K562 (cell line): ENCODE results near the gene NOP58. TPM values are rescaled to one million over a fixed set of nuclear protein-coding genes. Genes with fewer than 3 reads are reported as not detected.

Source experiments
- ETV6 ChIP-seq, 3 experiments: fragments of 150-350 bp in 1 of 3; sonication (generic) in 1 of 3; formaldehyde crosslinking in 1 of 3; IDR thresholded peaks; 2 replicates each; pipeline versions ENCODE4 v1.6.1 to v1.8.0; 2014 to 2022; ENCODE audit warnings: borderline replicate concordance in 2 of 3, low read depth in 2 of 3, antibody characterized with exemption in 1 of 3, low read length in 1 of 3, mild to moderate bottlenecking in 1 of 3, missing genetic modification reagents in 1 of 3
- HLTF ChIP-seq: fragments of 450-650 bp; IDR thresholded peaks from 2 replicates; pipeline ENCODE4 v1.6.1; 2016
- IRF1 ChIP-seq: sonication (generic); formaldehyde crosslinking; IDR thresholded peaks from 2 replicates; pipeline ENCODE4 v1.8.0; 2022; ENCODE audit warnings: missing genetic modification reagents, mild to moderate bottlenecking, borderline replicate concordance
- JUND ChIP-seq, 2 experiments: IDR thresholded peaks; 2 replicates in 1 of 2; 3 replicates in 1 of 2; pipeline ENCODE4 v1.6.1; 2011; ENCODE audit warnings: borderline replicate concordance in 2 of 2, low read depth in 2 of 2, low read length in 2 of 2, improper control_type of control experiment in 1 of 2, missing biosample characterization in 1 of 2, missing genetic modification characterization in 1 of 2, missing genetic modification reagents in 1 of 2
- MBD2 ChIP-seq: sonication (generic); IDR thresholded peaks from 2 replicates; pipeline ENCODE4 v1.6.1; 2016; ENCODE audit warnings: low read depth, borderline replicate concordance
- MLX ChIP-seq, 2 experiments: fragments of 450-650 bp in 1 of 2; sonication (generic) in 1 of 2; formaldehyde crosslinking; conservative IDR thresholded peaks; 2 replicates each; pipeline versions ENCODE4 v1.4.0 to v1.8.1; 2020 to 2022; ENCODE audit warnings: mild to moderate bottlenecking in 1 of 2, missing genetic modification reagents in 1 of 2
- NBN ChIP-seq: fragments of 450-650 bp; IDR thresholded peaks from 2 replicates; pipeline ENCODE4 v1.6.1; 2016; ENCODE audit warnings: low read depth, mild to moderate bottlenecking
- NR0B1 ChIP-seq: fragments of 450-650 bp; IDR thresholded peaks from one replicate; pipeline ENCODE4 v1.6.1; 2018; ENCODE audit warnings: mild to moderate bottlenecking, moderate library complexity; ENCODE audit not compliant: partially characterized antibody
- PPARD ChIP-seq: fragments of 250-450 bp; sonication (Bioruptor Pico); IDR thresholded peaks from 2 replicates; pipeline ENCODE4 v1.8.0; 2022; ENCODE audit warnings: inconsistent platforms, mild to moderate bottlenecking, moderate library complexity
- RBM25 ChIP-seq: fragments of 200-400 bp; formaldehyde crosslinking; IDR thresholded peaks from 2 replicates; pipeline ENCODE4 v1.6.1; 2018; ENCODE audit warnings: low read length, low read depth, moderate library complexity; ENCODE audit not compliant: severe bottlenecking
- RBM34 ChIP-seq: fragments of 200-400 bp; formaldehyde crosslinking; IDR thresholded peaks from 2 replicates; pipeline ENCODE4 v1.6.1; 2018; ENCODE audit warnings: low read length, borderline replicate concordance; ENCODE audit not compliant: insufficient read depth
- SMC3 ChIP-seq: conservative IDR thresholded peaks from 2 replicates; pipeline ENCODE4 v1.6.1; 2011; ENCODE audit warnings: low read depth, low read length, improper control_type of control experiment; ENCODE audit not compliant: insufficient read depth
- TAF15 ChIP-seq: fragments of 200-400 bp; formaldehyde crosslinking; IDR thresholded peaks from 2 replicates; pipeline ENCODE4 v1.6.1; 2017; ENCODE audit warnings: mild to moderate bottlenecking, low read depth, low read length, moderate library complexity
- TEAD4 ChIP-seq, 2 experiments: sonication (generic) in 1 of 2; formaldehyde crosslinking in 1 of 2; IDR thresholded peaks; 2 replicates each; pipeline versions ENCODE4 v1.6.1 to v1.8.0; 2012 to 2022; ENCODE audit warnings: borderline replicate concordance in 1 of 2, inconsistent platforms in 1 of 2, low read length in 1 of 2, mild to moderate bottlenecking in 1 of 2, missing genetic modification reagents in 1 of 2
- THRB ChIP-seq: fragments of 450-650 bp; formaldehyde crosslinking; conservative IDR thresholded peaks from 2 replicates; pipeline ENCODE4 v1.4.0; 2022; ENCODE audit warnings: mild to moderate bottlenecking, missing genetic modification characterization
- ZNF77 ChIP-seq: fragments of 250-450 bp; sonication (Bioruptor Pico); IDR thresholded peaks from 2 replicates; pipeline ENCODE4 v1.5.0; 2020
- polyA plus RNA-seq, 8 experiments: library from polyadenylated mRNA; depleted of rRNA in 4 of 8; stranded (reverse) in 5 of 8; unstranded in 3 of 8; fragments of >200 nt; fragmentation: Nextera tagmentation in 2 of 8; fragmentation: Illumina TruSeq in 1 of 8; extraction: Ambion mirVana in 2 of 8; extraction: Trizol in 1 of 8; gene quantifications; 2 replicates each; pipeline versions ENCODE4 v1.2.1 to v1.2.3, GENCODE V29; 2011 to 2014; ENCODE audit warnings: inconsistent platforms in 1 of 8, missing spikeins in 1 of 8
- total RNA-seq, 7 experiments: library from RNA; depleted of rRNA in 6 of 7; stranded (reverse); fragments of >200 nt in 6 of 7; fragmentation: Illumina TruSeq in 2 of 7; extraction: Trizol in 2 of 7; gene quantifications; 2 replicates each; pipeline versions ENCODE4 v1.2.1 to v1.2.3, GENCODE V29; 2011 to 2021; ENCODE audit warnings: low replicate concordance in 1 of 7
- TF ChIP-seq, protein P1 (sequence below): sonication (generic); formaldehyde crosslinking; IDR thresholded peaks from 2 replicates; pipeline ENCODE4 v1.9.0; 2022; ENCODE audit warnings: mild to moderate bottlenecking, missing genetic modification reagents
- TF ChIP-seq, protein P2 (sequence below), 2 experiments: fragments of 450-650 bp; conservative IDR thresholded peaks; 2 replicates each; pipeline ENCODE4 v1.6.1; 2017; ENCODE audit warnings: mild to moderate bottlenecking in 2 of 2, moderate library complexity in 2 of 2

NOP58 gene
- total and polyA plus RNA-seq, 9 of the 15 experiments (the other 6 are each of a cell fraction or from before 2014, with no cell fraction given) = 132 to 332 (median 208) TPM

DNA sequence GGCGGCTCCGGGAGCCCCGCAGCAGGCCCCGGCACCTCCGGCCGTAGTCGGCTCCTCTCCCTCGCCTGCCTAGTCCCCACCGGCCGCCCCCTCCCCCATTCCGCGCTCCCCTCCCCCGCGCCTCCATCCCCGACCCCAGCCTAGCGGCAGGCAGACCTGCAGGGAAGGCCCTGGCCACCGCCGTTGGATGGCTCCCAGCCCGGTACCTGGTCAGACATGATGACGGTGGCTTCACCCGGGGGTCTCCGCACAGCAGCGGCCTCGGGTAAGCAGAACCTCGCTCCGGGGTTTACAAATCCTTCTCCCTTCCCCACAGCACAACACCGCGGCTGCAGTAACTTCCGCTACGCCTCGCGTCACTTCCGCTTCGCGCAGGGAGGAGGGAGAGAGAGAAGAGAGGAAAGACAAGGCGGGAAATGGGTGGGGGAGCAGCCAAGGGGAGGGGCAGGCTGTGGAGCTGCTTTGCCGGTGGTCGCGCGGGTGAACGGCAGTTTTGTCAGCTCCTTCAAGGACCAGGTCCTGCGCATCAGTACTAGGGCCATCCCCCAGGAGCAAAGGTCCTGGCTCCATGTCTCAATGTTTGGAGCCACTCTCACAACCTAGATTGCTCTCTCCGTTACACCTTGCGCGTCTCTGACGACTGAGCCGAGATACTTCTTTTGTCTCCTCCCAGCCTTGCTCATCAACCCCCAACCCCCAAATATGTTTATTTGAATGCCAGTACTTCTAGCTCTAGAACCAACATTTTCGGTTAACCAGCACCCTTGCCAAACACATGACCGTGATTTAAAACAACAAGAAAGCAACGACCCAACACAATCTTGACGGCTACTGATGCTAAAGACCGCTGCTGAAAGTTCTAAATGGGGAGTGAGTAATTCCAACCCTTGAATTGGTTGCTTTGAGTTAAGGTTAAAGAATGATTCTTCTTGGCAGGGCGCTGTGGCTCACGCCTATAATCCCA lies 27.0 kb upstream of the NOP58 start, which contains the start of gene SUMO1 (continued):
- TF ChIP-seq MBD2 (no peak), ZNF77 (no peak), MLX (CRISPR knock-in tag; conservative IDR thresholded peaks at IDR 0.05) (no peak), HLTF (no peak), RBM25 (no peak), NBN (0 out of 2 replicates have a peak, but pooled peaks have one; percentile 43), THRB (no peak), RBM34 (no peak), NR0B1 (no peak), JUND (IDR thresholded peaks at IDR 0.05; ENCODE audit: borderline replicate concordance, low read depth, low read length) (peak; percentile 59; the same call in 1 of the 2 replicates), JUND (tag; IDR thresholded peaks at IDR 0.05; ENCODE audit: borderline replicate concordance, low read depth, low read length) (no peak), TAF15 (no peak), IRF1 (CRISPR knock-in tag) (no peak), PPARD (no peak), SMC3 (no peak), ETV6 (IDR thresholded peaks at IDR 0.05; ENCODE audit: borderline replicate concordance in 1 of 2, low read depth in 2 of 2, low read length in 1 of 2) (no peak; a peak in 2 of 4 replicates), ETV6 (CRISPR knock-in tag; IDR thresholded peaks at IDR 0.05; ENCODE audit: borderline replicate concordance) (no peak), TEAD4 (IDR thresholded peaks at IDR 0.05; ENCODE audit: low read length) (no peak), TEAD4 (CRISPR knock-in tag; IDR thresholded peaks at IDR 0.05; ENCODE audit: borderline replicate concordance) (no peak)
- TF ChIP-seq, protein P1, sequence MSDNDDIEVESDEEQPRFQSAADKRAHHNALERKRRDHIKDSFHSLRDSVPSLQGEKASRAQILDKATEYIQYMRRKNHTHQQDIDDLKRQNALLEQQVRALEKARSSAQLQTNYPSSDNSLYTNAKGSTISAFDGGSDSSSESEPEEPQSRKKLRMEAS (CRISPR knock-in tag) = no peak
- TF ChIP-seq, protein P2, sequence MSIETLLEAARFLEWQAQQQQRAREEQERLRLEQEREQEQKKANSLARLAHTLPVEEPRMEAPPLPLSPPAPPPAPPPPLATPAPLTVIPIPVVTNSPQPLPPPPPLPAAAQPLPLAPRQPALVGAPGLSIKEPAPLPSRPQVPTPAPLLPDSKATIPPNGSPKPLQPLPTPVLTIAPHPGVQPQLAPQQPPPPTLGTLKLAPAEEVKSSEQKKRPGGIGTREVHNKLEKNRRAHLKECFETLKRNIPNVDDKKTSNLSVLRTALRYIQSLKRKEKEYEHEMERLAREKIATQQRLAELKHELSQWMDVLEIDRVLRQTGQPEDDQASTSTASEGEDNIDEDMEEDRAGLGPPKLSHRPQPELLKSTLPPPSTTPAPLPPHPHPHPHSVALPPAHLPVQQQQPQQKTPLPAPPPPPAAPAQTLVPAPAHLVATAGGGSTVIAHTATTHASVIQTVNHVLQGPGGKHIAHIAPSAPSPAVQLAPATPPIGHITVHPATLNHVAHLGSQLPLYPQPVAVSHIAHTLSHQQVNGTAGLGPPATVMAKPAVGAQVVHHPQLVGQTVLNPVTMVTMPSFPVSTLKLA (conservative IDR thresholded peaks at IDR 0.05) = peak; percentile 30 to 51; a peak in 2 of 4 replicates
